ENCODE data around the gene TGFA. TPM values are rescaled to one million over a fixed set of nuclear protein-coding genes. Genes with fewer than 3 reads are reported as not detected.

The TGFA gene
- total RNA-seq, 4 donors from 2014 or later: 0.46 to 2.0 (median 1.3) TPM

DNA sequence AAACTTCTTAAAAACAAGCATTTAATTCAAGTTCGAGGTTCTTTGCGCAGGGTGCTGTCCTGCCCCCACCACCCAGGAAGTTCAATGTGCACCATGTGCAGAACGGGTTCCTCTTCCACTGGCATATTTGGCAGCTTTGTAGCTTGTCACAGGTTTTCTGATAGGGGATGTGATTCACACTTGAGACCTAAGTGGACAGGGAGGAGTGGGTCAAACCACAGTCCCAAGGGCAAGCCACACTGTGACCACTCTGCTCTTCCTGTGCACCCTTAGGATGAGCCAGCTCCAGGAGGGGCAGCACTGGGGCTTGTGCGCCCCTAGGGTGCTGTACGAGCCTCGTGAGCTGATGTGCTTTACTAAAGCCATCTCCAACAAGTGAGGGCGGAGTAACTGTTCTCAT is 82.5 kb downstream of the TGFA start:
- Histone ChIP-seq H3K9me3 (no peaks in the 10 kb centered on the region), H3K4me3 (no peak overlapping the region), H3K27ac (replicated peaks in 1 of 4) (no peak overlapping the region), H3K4me1 (no peaks in the 10 kb centered on the region), H3K36me3 (no peaks in the 10 kb centered on the region), H3K27me3 (no peaks in the 10 kb centered on the region)
- TF ChIP-seq, protein P1, sequence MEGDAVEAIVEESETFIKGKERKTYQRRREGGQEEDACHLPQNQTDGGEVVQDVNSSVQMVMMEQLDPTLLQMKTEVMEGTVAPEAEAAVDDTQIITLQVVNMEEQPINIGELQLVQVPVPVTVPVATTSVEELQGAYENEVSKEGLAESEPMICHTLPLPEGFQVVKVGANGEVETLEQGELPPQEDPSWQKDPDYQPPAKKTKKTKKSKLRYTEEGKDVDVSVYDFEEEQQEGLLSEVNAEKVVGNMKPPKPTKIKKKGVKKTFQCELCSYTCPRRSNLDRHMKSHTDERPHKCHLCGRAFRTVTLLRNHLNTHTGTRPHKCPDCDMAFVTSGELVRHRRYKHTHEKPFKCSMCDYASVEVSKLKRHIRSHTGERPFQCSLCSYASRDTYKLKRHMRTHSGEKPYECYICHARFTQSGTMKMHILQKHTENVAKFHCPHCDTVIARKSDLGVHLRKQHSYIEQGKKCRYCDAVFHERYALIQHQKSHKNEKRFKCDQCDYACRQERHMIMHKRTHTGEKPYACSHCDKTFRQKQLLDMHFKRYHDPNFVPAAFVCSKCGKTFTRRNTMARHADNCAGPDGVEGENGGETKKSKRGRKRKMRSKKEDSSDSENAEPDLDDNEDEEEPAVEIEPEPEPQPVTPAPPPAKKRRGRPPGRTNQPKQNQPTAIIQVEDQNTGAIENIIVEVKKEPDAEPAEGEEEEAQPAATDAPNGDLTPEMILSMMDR (IDR thresholded peaks at IDR 0.05): no peak
- TF ChIP-seq POLR2AphosphoS5 (IDR thresholded peaks at IDR 0.05) (no peak), EP300 (IDR thresholded peaks at IDR 0.05) (no peak), POLR2A (IDR thresholded peaks at IDR 0.05; ENCODE audit: low read depth) (no peak)
- no peak for DNase-seq (ENCODE audit: extremely low spot score)
- 83% methylated on average over 7 of the region's 7 CpGs for WGBS
- intact Hi-C loops (cut with DNase I): no loop called here

DNA sequence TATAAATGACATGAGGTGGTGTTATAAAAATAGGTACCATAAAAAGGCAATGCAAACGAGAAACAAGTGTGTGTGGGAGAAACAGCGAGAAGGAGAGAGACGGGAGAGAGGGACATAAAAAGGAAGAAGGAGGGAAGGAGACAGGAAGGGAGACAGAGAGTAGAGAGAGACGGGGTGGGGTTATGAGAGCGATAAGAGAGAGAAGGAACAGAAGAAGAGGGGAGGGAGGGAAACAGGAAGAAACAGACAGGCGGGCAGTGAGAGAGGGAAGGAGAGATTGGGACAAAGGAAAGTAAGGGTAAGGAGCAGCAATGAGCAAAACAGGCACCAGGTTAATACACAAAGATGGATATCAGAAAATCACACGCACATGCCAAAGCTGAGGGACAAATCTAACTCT is 83.7 kb downstream of the TGFA start:
- Histone ChIP-seq H3K27me3 (no peaks in the 10 kb centered on the region), H3K9me3 (no peaks in the 10 kb centered on the region), H3K36me3 (no peaks in the 10 kb centered on the region), H3K27ac (replicated peaks in 1 of 4) (no peak overlapping the region), H3K4me3 (no peak overlapping the region), H3K4me1 (no peaks in the 10 kb centered on the region)
- 67% methylated on average over 7 of the region's 7 CpGs for WGBS
- intact Hi-C loops (cut with DNase I): no loop called here
- TF ChIP-seq POLR2AphosphoS5 (IDR thresholded peaks at IDR 0.05) (no peak), EP300 (IDR thresholded peaks at IDR 0.05) (no peak), POLR2A (IDR thresholded peaks at IDR 0.05; ENCODE audit: low read depth) (no peak)
- TF ChIP-seq, protein P1 (IDR thresholded peaks at IDR 0.05): no peak
- DNase-seq (ENCODE audit: extremely low spot score): no peak

DNA sequence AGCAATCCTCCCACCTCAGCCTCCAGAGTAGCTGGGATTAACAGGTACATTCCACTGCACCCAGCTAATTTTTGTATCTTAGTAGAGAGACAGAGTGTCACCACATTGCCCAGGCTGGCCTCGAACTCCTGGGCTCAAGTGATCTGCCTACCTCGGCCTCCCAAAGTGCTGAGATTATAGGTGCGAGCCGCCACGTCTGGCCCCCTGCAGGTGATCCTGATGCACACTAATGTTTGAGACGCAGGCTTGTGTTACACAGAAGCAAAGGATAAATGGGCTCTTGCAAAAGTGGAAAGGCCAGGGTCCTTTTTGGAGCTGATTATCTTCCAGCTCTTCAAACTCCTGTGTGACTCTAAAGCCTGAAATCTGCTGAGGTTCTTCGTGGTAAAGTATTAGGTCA is 84.2 kb downstream of the TGFA start:
- Histone ChIP-seq H3K36me3 (no peaks in the 10 kb centered on the region), H3K4me3 (no peak overlapping the region), H3K27ac (replicated peaks in 1 of 4) (no peak overlapping the region), H3K9me3 (no peaks in the 10 kb centered on the region), H3K4me1 (no peaks in the 10 kb centered on the region), H3K27me3 (no peaks in the 10 kb centered on the region)
- no peak for DNase-seq (ENCODE audit: extremely low spot score)
- 83% methylated on average over 7 of the region's 7 CpGs for WGBS
- intact Hi-C loops (cut with DNase I): no loop called here
- TF ChIP-seq, protein P1 (IDR thresholded peaks at IDR 0.05): no peak
- TF ChIP-seq POLR2AphosphoS5 (IDR thresholded peaks at IDR 0.05) (no peak), POLR2A (IDR thresholded peaks at IDR 0.05; ENCODE audit: low read depth) (no peak), EP300 (IDR thresholded peaks at IDR 0.05) (no peak)

DNA sequence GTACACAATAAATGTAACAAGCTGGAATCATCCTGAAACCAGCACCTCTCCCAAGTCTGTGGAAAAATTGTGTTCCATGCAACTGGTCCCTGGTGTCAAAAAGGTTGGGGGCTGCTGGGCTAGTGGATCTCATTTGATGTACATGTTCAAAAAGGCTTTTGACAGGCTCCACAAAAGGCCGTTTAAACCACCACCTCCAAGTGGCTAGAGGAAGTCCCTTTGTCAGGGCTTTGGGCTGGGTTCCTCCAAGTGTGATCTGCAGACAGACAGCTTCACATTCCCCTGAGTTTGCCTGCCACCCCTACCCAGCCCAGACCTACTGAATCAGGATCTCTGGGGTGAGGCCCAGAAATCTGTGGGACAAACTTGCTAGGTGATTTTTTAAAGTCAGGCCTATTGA is 84.7 kb downstream of the TGFA start:
- Histone ChIP-seq H3K4me3 (no peak overlapping the region), H3K9me3 (no peaks in the 10 kb centered on the region), H3K27me3 (no peaks in the 10 kb centered on the region), H3K27ac (replicated peaks in 1 of 4) (no peak overlapping the region), H3K36me3 (no peaks in the 10 kb centered on the region), H3K4me1 (no peaks in the 10 kb centered on the region)
- no peak for DNase-seq (ENCODE audit: extremely low spot score)
- 69% methylated on average over 1 of the region's 1 CpG for WGBS
- TF ChIP-seq EP300 (IDR thresholded peaks at IDR 0.05): no peak
- TF ChIP-seq POLR2A (IDR thresholded peaks at IDR 0.05; ENCODE audit: low read depth): no peak
- no peak for TF ChIP-seq POLR2AphosphoS5 (IDR thresholded peaks at IDR 0.05)
- TF ChIP-seq, protein P1 (IDR thresholded peaks at IDR 0.05): no peak
- intact Hi-C loops (cut with DNase I): no loop called here

Measured in esophagus muscularis mucosa (tissue), 4 donors.